Esophagus (tissue), 2 donors: Measurements from ENCODE around the gene NCAPD2. TPM values are rescaled to one million over a fixed set of nuclear protein-coding genes. Genes with fewer than 3 reads are reported as not detected.
A peak's percentile ranks its signal among the peaks of the same experiment; 100 is the strongest.
"Not testable (repeated sequence)": the region's sequence is repeated elsewhere in the genome, so short reads cannot be mapped to it uniquely, and the experiment has no call there.

Experiments used
- H3K27ac ChIP-seq, 2 donors: one replicate each; pipeline ENCODE4 v1.5.1; 2013; ENCODE audit warnings: low read depth in 2 of 2, mild to moderate bottlenecking in 2 of 2, inconsistent platforms in 1 of 2, low read length in 1 of 2, moderate library complexity in 1 of 2
- H3K27me3 ChIP-seq, 2 donors: one replicate each; pipeline ENCODE4 v1.6.1; 2013; ENCODE audit warnings: low read length in 2 of 2, control low read depth in 1 of 2, mild to moderate bottlenecking in 1 of 2; ENCODE audit not compliant: insufficient read depth in 2 of 2, control insufficient read depth in 1 of 2
- H3K36me3 ChIP-seq, 2 donors: one replicate each; pipeline ENCODE4 v1.6.1; 2013; ENCODE audit warnings: low read length in 1 of 2; ENCODE audit not compliant: control insufficient read depth in 2 of 2, insufficient read depth in 2 of 2
- H3K4me1 ChIP-seq, 2 donors: one replicate each; pipeline ENCODE4 v1.6.1; 2013; ENCODE audit warnings: low read length in 1 of 2; ENCODE audit not compliant: control insufficient read depth in 2 of 2, insufficient read depth in 2 of 2
- H3K4me3 ChIP-seq, 2 donors: one replicate each; pipeline ENCODE4 v1.5.1; 2013; ENCODE audit warnings: low read length in 2 of 2, mild to moderate bottlenecking in 2 of 2, low read depth in 1 of 2, moderate library complexity in 1 of 2
- H3K9me3 ChIP-seq, 2 donors: one replicate each; pipeline ENCODE4 v1.6.1; 2013; ENCODE audit warnings: mild to moderate bottlenecking in 2 of 2, low read depth in 1 of 2, low read length in 1 of 2, moderate library complexity in 1 of 2; ENCODE audit not compliant: control insufficient read depth in 2 of 2, insufficient read depth in 1 of 2
- WGBS, 2 donors: extraction: QIAGEN DNeasy Blood & Tissue Kit; methylation state at CpG; one replicate each; pipeline ENCODE4 v1.1.7; 2013; 5-methylcytosine and 5-hydroxymethylcytosine counted together
- polyA plus RNA-seq, 2 donors: library from polyadenylated mRNA; stranded (reverse); fragments of 200-250 nt; gene quantifications; one replicate each; pipeline ENCODE4 v1.2.3, GENCODE V29; 2013
- donor health status: healthy with polysubstance abuse.
- donor health status: Bipolar disorder and iron deficiency.

NCAPD2 gene
- polyA plus RNA-seq, 2 donors = 10.2 to 13.7 TPM

DNA sequence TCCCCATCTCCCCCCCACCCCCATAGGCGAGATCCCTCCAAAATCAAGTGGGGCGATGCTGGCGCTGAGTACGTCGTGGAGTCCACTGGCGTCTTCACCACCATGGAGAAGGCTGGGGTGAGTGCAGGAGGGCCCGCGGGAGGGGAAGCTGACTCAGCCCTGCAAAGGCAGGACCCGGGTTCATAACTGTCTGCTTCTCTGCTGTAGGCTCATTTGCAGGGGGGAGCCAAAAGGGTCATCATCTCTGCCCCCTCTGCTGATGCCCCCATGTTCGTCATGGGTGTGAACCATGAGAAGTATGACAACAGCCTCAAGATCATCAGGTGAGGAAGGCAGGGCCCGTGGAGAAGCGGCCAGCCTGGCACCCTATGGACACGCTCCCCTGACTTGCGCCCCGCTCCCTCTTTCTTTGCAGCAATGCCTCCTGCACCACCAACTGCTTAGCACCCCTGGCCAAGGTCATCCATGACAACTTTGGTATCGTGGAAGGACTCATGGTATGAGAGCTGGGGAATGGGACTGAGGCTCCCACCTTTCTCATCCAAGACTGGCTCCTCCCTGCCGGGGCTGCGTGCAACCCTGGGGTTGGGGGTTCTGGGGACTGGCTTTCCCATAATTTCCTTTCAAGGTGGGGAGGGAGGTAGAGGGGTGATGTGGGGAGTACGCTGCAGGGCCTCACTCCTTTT lies 43.1 kb downstream of the NCAPD2 start:
- Histone ChIP-seq H3K4me3 (no peak overlapping the region), H3K36me3 (peaks cover 8 to 30% of the 10 kb centered on the region in 2 donors), H3K27ac (peak overlapping the region; percentile 42 to 99), H3K27me3 (no peaks in the 10 kb centered on the region), H3K9me3 (no peaks in the 10 kb centered on the region), H3K4me1 (peaks cover 5 to 37% of the 10 kb centered on the region in 2 donors)
- WGBS, 2 donors = 49 to 66% methylated on average over 19 of the region's 19 CpGs

- H3K36me3 ChIP-seq = peaks cover 8 to 30% of the 10 kb centered on the region in 2 donors
- not testable (repeated sequence) for H3K9me3 ChIP-seq, H3K27me3 ChIP-seq, H3K4me3 ChIP-seq
- H3K4me1 ChIP-seq = peaks cover 4 to 29% of the 10 kb centered on the region in 2 donors
- peak overlapping the region; percentile 42 to 99 for H3K27ac ChIP-seq
- WGBS, 2 donors = 22 to 25% methylated on average over 17 of the region's 17 CpGs
Observed at GRCh38 chr12:6537580-6538419, 43.9 kb downstream of the NCAPD2 start.

DNA sequence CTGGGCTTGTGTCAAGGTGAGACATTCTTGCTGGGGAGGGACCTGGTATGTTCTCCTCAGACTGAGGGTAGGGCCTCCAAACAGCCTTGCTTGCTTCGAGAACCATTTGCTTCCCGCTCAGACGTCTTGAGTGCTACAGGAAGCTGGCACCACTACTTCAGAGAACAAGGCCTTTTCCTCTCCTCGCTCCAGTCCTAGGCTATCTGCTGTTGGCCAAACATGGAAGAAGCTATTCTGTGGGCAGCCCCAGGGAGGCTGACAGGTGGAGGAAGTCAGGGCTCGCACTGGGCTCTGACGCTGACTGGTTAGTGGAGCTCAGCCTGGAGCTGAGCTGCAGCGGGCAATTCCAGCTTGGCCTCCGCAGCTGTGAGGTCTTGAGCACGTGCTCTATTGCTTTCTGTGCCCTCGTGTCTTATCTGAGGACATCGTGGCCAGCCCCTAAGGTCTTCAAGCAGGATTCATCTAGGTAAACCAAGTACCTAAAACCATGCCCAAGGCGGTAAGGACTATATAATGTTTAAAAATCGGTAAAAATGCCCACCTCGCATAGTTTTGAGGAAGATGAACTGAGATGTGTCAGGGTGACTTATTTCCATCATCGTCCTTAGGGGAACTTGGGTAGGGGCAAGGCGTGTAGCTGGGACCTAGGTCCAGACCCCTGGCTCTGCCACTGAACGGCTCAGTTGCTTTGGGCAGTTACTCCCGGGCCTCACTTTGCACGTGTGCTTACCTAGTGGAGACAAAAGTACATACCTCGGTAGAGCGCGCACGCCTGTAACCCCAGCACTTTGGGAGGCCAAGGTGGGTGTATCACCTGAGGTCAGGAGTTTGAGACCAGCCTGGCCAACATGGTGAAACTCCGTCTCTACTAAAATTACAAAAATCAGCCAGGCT lies 44.8 kb downstream of the NCAPD2 start:
- peak overlapping the region; percentile 5 to 99 for H3K27ac ChIP-seq
- peaks cover 0 to 25% of the 10 kb centered on the region in 2 donors for H3K4me1 ChIP-seq
- H3K9me3 ChIP-seq = no peaks in the 10 kb centered on the region
- WGBS, 2 donors = 50 to 65% methylated on average over 24 of the region's 24 CpGs
- peaks cover 8 to 30% of the 10 kb centered on the region in 2 donors for H3K36me3 ChIP-seq
- no peak overlapping the region for H3K4me3 ChIP-seq
- H3K27me3 ChIP-seq = no peaks in the 10 kb centered on the region

DNA sequence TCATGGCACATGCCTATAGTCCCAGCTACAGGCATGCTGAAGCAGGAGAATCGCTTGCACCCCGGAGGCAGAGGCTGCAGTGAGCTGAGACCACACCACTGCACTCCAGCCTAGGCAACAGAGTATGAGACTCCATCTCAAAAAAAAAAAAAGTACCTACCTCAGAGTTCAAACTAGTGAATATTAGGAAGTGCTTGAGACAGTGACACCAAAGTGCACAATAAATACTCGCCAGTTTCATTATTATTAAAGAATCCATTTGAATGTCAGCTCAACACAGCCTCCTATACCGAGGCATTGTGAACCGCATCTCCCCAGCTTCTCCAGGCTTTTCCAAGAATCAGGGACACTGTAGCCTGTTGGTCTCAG lies 45.4 kb downstream of the NCAPD2 start:
- Histone ChIP-seq H3K27me3 (no peaks in the 10 kb centered on the region), H3K36me3 (peaks cover 8 to 30% of the 10 kb centered on the region in 2 donors), H3K4me1 (peaks cover 0 to 25% of the 10 kb centered on the region in 2 donors), H3K4me3 (no peak overlapping the region), H3K27ac (peak overlapping the region; percentile 86 to 95), H3K9me3 (no peaks in the 10 kb centered on the region)
- WGBS, 2 donors = 59 to 63% methylated on average over 5 of the region's 5 CpGs

DNA sequence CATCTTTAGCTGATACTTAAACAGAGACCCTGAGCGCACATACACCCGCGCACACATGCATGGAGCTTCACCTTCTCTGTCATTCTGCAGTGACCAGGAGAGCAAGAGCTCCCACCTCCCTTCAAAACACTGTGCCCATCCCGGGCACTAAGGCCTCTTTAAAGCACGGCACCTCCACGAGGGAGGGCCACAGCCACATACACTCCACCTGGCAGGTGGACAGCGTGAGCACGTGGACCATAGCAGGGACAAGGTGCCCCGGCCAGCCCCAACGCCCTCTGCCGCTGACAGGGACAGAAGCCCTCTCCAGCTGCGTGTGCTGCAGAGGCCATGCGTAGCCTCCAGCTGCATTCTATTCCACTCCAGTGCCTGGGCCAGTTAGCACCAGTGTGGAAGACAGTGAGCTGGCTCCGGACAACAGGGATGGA lies 45.8 kb downstream of the NCAPD2 start:
- Histone ChIP-seq H3K36me3 (peaks cover 8 to 28% of the 10 kb centered on the region in 2 donors), H3K9me3 (no peaks in the 10 kb centered on the region), H3K4me1 (peaks cover 0 to 25% of the 10 kb centered on the region in 2 donors), H3K27ac (peak overlapping the region; percentile 86 to 95), H3K27me3 (no peaks in the 10 kb centered on the region), H3K4me3 (no peak overlapping the region)
- 58 to 63% methylated on average over 14 of the region's 14 CpGs for WGBS, 2 donors

DNA sequence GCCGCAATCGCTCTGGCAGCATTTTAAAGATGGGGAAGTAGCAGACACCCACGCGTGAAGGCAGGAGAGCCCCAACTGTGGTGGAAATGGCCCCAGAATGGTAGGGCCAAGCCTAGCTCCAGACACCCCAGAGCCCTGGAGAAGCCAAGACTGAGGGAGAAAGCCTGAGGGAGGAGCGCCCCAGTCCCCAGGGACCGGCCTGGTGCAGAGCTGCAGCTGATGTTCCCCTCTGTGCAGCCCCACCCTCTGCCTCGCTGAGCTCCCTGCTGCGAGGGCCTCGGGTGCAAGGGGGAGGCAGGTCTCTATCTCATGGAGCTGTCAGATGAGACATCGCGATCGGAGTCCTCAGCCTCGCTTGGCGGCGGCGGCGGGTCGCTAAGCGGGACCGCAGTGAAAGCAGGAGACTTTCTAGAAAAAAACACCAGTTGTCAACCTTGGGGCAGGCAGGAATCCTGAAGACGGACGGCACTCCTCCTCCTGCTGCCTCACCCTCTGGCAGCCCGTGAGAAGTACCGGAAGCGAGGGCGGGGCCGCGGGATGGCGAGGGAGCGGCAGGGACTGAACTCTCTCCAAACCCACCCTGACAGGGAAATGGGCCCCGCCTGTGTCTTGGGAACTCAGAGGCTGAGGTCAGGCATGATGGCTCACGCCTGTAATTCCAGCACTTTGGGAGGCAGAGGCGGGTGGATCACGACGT lies 46.4 kb downstream of the NCAPD2 start:
- H3K4me3 ChIP-seq = no peak overlapping the region
- H3K36me3 ChIP-seq = peaks cover 8 to 28% of the 10 kb centered on the region in 2 donors
- peaks cover 0 to 25% of the 10 kb centered on the region in 2 donors for H3K4me1 ChIP-seq
- 18 to 25% methylated on average over 35 of the region's 35 CpGs for WGBS, 2 donors
- no peaks in the 10 kb centered on the region for H3K9me3 ChIP-seq
- peak overlapping the region; percentile 86 to 95 for H3K27ac ChIP-seq
- H3K27me3 ChIP-seq = no peaks in the 10 kb centered on the region

DNA sequence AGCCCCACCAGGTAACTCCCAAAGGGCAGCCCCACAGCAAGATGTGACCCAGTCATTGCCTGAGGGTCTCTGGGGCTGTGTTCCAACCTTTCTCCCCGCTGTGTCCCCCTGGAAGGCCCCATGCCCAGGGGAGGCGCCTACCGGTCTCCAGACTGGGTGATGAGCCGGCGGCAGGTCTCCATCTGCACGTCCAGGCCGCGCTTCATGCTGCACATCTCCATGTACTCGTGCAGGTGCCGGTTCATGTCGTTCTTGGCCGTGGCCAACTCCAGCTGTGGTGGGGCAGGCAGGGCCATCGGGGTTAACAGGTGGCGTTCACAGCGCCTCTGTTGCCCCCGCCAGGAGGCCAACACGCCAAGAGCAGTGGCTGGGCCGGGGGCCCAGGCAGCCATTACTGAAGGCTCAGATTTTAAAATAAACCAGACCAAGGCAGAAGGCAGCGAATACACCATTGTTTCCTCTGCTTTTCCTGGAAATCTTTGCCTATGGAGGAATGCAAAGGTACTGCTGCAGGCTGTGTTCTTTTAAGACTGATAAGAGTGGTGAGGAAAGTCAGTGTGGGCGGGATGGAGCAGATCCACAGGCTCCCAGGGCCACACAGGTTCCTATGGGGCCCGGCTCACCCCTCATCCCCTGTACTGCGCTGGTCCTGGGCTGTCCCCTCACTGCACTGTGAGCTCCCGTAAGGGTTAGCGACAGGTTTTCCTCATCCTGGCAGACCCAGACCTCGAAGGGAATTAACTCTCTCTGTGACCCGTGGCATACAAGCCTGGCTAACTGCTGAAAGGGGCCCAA lies 47.7 kb downstream of the NCAPD2 start:
- peak overlapping the region in 1 of 2 donors; percentile 86 for H3K27ac ChIP-seq
- peaks cover 8 to 26% of the 10 kb centered on the region in 2 donors for H3K36me3 ChIP-seq
- no peaks in the 10 kb centered on the region for H3K9me3 ChIP-seq
- no peak overlapping the region for H3K4me3 ChIP-seq
- peaks cover 0 to 18% of the 10 kb centered on the region in 2 donors for H3K4me1 ChIP-seq
- H3K27me3 ChIP-seq = no peaks in the 10 kb centered on the region
- 88 to 89% methylated on average over 26 of the region's 26 CpGs for WGBS, 2 donors

- H3K27ac ChIP-seq = no peak overlapping the region
- H3K4me1 ChIP-seq = peaks cover 0 to 11% of the 10 kb centered on the region in 2 donors
- H3K4me3 ChIP-seq = no peak overlapping the region
- 72 to 86% methylated on average over 13 of the region's 13 CpGs for WGBS, 2 donors
- peaks cover 3 to 17% of the 10 kb centered on the region in 2 donors for H3K36me3 ChIP-seq
- no peaks in the 10 kb centered on the region for H3K9me3 ChIP-seq
- no peaks in the 10 kb centered on the region for H3K27me3 ChIP-seq
Observed at GRCh38 chr12:6542209-6543009, 48.5 kb downstream of the NCAPD2 start.
